Measurements from ENCODE around the gene BCAS1. TPM values are rescaled to one million over a fixed set of nuclear protein-coding genes. Genes with fewer than 3 reads are reported as not detected.

BCAS1 gene, protein sequence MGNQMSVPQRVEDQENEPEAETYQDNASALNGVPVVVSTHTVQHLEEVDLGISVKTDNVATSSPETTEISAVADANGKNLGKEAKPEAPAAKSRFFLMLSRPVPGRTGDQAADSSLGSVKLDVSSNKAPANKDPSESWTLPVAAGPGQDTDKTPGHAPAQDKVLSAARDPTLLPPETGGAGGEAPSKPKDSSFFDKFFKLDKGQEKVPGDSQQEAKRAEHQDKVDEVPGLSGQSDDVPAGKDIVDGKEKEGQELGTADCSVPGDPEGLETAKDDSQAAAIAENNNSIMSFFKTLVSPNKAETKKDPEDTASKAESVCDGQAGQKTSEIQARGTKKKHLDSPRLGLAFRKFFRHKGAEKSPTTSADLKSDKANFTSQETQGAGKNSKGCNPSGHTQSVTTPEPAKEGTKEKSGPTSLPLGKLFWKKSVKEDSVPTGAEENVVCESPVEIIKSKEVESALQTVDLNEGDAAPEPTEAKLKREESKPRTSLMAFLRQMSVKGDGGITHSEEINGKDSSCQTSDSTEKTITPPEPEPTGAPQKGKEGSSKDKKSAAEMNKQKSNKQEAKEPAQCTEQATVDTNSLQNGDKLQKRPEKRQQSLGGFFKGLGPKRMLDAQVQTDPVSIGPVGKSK
- total RNA-seq: 67.2 TPM

DNA sequence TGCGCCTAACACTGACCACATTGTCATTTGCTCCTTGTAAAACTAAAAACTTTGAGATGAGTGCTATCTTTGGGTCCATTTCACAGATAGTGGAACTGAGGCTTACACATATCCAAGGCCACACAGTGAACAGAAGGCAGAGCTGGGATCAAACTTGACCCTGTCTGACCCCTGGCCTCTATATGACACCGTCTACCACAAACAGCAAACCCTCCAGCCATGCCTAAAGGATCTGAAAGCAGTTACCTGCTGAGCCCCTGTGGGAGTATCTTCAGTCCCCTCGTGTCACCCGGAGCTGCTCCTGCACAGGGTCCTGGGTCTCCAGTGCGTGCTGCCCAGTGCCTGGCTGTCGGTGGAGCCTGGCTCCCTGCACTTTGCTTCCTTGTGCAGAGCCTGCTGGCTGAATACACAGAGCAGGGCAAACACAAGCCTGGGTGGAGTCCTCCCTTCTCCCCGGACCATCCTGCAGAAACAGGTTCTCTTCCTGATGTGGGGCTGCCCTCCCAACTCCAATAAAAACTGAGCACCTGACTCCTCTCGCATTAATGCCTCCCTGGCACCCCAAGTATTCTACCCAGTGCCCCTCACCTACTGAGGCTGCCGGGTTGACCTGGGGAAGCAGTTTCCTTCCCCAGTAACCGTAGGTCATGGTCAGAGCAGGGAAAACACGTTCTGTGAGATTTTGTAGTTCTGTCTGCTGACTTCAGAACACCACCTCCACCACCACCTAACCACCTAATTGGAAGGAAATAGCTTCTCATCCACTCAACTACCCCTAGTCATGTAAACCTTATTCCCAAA lies at the start of gene BCAS1:
TSS of gene BCAS1 (minus strand) at position 408 of the 801 bp plus-strand sequence. CDS start 11,876 bp downstream, outside the sequence.
- peak; percentile 75 for DNase-seq (ENCODE audit: low spot score)

DNA sequence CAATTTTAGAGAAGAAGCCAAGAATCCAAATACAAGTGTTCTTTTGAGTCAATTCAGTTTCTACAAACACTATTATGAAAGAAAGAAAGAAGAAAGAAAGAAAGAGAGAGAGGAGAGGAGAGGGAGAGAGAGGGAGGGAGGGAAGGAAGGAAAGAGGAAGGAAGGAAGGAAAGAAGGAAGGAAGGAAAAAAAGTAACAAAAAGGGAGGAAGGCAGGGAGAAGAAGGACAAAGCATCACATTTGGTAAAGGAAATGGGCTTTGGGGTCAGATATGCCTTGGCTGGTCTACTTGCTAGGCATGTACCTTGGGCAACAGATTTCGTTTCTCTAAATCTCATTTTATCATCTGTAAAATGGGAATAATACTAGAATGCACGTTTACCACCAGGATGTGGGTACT lies 49.4 kb upstream of the BCAS1 start:
- no peak for DNase-seq (ENCODE audit: low spot score)

DNA sequence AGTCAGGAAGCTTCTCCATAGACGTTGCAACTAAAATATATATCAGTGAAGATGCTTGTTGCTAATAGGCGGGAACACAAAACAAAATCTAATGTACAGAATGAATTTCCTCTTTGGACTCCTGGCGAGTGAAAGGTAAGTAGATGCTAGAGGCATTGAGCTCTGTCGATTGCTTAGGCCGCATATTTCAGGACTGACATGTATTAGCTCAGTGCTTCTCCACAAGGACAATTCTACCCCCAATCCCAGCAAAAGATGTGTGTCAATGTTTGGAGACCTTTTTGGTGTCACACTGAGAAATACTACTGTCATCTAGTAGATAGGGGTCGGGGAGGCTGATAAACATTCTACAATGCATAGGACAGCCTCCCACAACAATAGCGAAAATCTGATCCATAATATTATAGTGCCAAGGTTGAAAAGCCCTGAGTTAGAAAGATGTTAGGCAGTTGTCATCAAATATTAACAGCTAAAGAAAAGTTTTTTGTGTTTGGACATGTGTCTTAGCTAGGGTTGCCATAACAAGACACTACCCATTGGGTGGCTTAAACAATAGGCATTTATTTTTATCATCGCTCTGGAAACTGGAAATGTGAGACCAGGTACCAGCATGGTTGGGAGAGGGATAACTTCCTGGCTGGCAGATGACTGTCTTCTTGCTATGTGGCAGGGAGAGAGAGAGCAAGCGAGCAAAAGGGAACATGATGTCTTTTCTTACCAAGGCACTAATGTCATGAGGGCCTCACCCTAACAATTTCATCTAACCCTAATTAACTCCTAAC lies 48.0 kb upstream of the BCAS1 start:
- no peak for DNase-seq (ENCODE audit: low spot score)

DNA sequence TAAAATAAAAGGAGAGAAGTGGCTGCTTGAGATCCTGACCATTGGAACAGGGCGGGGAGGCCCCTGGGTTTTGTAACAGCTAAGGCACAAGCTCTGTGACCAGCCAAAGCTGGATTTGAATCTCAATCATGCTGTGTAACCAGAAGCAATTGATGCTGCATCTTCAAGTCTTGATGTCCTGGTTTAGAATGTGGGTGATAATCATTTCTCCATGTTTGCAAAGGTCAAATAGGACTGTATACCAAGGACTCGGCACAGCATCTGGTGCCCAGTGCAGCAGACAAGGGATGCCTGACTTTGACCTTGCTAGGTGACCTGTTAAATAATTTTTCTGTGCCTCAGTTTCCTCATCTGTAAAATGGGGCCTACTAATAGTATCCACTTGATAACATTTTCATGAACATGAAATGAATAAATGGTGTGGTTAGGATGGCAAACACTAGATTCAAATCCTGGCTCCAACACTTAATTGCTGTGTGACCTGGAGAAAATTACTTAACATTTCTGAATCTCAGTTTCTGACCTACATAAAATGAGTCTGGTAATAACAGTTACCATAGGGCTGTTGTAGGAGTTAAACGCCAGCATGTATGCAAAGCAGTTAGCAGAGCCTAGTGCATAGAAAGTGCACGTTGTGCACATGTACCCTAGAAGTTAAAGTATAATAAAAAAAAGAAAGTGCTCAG lies 46.3 kb upstream of the BCAS1 start:
- no peak for DNase-seq (ENCODE audit: low spot score)

DNA sequence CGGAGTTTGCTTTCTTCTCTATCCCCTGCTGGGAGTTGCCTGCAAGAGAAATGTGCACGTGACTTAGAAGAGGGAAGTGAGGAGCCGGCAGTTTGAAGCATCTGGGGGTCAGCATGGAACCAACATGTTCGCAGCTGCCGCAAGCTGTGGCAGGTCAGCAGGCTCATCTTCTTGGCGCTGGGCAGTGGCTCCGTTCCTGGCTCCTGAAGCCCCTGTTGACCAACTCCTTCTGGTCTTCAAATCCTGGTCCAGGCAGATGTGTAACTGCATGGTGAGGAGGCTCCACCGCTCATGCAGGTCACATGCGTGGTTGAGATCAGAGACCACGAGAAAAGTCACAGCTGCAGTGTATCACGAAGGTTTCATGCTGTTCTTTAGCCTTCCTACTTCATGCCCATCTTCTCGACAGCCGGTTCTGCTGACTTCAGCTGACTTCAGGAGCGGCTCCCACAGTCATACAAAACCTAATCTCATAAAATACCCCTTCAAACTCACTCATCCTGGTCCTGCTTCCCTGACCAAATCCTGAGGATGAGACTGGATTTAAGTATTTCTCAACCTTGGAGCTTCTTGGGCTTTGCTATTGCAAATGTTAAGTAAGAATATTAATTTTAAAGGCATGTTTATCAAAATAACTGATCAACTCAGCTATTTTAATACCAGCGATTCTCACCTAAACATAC lies 44.9 kb upstream of the BCAS1 start:
- DNase-seq (ENCODE audit: low spot score): no peak

DNA sequence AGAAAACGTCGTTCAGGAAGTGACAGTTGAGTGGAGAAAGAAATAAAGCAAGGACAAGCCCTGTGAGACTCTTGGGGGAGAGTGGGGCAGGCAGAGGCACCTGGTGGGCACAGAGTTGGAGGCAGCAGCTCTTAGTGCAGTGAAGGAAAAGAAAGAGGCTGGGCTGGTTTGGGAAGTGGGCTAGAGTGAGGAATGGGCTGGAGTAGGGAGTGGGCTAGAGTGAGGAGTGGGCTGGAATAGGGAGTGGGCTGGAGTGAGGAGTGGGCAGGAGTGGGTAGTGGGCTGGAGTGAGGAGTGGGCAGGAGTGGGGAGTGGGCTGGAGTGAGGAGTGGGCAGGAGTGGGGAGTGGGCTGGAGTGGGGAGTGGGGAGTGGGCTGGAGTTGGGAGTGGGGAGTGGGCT lies 43.7 kb upstream of the BCAS1 start:
- DNase-seq (ENCODE audit: low spot score): no peak

DNA sequence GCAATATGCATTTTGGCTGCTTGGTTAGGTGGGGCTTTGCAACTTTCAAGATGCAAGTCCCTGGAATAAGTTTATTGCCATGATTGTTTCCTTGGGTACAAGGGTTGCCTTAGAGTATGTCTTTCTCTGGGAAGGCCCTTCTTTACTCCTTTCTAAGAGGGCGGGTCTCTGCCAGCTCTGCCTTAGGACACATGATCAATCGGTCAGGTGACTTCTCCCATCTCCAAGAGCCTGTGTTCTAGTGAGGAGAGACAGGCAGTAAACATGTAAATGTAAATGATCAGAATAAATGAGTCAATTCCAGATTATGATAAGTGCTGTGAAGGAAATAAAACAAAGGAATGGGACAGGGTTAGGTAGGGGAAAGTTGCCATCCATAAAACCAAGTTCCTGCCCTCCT lies 43.2 kb upstream of the BCAS1 start:
- no peak for DNase-seq (ENCODE audit: low spot score)

DNA sequence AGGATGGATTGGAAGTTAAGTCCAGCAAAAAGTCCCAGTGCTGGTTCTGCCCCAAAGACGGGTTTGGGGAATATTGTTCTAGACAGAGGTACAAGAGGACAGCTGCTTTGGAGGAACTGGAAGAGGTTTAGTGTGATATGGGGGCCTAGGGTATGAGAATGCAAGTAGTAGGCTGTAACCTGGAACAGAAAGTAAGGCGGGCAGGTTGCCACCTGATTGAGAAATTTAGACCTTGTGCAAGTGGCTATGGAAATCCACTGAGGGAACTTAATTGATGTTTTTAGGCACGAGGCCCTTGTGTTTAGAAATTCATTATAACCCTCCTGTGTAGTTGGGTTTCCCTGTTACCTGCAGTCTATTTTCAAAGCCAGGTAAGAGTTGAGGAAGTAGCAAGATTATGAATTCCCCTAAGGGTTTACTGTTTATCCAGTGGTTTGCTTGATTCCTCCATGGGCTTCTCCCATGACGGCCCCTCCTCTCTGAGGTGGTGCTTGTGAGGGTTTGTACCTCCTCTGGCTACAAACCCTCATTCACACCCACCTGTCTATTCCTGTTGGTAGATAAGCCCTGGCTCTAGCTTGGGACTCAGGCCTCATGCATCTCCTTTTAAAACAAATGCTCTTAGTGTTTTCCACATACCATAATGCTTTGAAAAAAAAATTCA lies 42.0 kb upstream of the BCAS1 start:
- no peak for DNase-seq (ENCODE audit: low spot score)

DNA sequence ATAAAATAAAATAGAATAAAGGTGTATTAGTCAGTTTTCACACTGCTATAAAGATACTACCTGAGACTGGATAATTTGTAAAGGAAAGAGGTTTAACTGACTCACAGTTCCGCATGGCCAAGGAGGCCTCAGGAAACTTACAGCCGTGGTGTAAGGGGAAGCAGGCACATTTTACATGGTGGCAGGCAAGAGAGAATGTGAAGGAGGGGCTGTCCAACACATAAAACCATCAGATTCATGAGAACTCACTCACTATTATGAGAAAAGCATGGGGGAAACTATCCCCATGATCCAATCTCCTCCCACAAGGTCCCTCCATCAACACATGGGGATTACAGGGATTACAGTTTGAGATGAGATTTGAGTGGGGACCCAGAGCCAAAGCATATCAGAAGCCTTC lies 41.1 kb upstream of the BCAS1 start:
- no peak for DNase-seq (ENCODE audit: low spot score)

DNA sequence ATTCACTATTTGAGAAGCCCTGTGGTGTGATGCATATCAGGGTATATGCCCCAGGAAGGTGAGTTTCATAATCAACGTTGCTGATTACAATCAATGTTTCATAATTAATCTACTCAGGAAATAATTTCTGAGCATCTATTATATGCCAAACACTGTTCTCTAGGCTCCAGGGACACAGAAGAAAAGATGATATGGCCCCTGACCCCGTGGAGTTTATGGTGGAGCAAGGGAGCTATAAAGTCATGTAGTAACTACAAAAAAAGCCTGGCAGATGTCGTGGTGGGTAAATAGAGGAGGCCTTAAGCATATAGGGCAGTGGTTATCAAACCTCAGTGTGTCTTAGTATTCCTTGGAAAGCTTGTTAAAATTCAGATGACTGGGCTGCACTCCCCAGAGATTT lies 40.1 kb upstream of the BCAS1 start:
- DNase-seq (ENCODE audit: low spot score): no peak

DNA sequence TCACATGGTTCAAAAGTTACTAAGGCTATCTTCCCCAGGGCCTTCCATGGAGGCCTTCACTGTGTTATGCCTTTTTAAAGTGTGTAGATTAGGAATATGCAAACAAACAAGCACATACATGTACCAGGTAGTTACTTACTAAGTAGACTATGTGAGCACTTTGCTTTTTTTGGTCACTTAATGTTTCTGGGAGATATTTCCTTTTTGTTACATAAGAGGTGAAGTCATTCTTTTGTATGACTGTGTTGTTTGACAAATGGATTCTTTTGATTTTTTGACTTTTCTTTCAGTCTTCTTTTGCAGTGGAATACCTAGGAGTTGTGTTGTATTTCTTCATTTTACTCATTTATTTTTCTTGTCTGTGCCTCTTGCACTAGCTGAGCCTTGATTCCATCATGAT lies 39.6 kb upstream of the BCAS1 start:
- no peak for DNase-seq (ENCODE audit: low spot score)

DNA sequence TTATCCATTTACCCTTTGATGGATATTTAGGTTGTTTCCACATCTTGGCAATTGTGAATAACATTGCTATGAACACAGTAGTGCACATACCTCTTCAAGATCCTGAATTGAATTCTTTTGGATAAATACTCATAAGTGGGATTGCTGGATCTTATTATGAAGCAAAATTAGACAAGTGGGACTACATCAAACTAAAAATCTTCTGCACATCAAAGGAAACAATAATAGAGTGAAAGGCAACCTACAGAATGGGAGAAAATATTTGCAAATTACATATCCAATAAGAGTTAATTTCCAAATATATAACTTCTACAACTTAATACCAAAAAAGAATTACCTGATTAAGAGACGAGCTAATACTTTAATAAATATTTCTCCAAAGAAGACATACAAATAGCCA lies 38.4 kb upstream of the BCAS1 start:
- DNase-seq (ENCODE audit: low spot score): no peak

DNA sequence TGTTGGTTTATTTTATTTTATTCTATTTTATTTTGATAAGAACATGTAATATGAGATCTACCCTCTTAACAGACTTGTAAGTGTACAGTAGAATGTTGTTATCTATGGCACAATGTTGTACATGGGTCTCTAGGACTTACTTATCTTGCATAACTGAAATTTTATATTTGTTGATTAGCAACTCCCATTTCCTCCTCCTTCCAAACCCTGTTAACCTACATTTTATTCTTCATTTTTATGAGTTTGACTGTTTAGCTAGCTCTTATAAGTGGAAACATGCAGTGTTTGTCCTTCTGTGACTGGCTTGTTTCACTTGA lies 37.9 kb upstream of the BCAS1 start:
- no peak for DNase-seq (ENCODE audit: low spot score)

DNA sequence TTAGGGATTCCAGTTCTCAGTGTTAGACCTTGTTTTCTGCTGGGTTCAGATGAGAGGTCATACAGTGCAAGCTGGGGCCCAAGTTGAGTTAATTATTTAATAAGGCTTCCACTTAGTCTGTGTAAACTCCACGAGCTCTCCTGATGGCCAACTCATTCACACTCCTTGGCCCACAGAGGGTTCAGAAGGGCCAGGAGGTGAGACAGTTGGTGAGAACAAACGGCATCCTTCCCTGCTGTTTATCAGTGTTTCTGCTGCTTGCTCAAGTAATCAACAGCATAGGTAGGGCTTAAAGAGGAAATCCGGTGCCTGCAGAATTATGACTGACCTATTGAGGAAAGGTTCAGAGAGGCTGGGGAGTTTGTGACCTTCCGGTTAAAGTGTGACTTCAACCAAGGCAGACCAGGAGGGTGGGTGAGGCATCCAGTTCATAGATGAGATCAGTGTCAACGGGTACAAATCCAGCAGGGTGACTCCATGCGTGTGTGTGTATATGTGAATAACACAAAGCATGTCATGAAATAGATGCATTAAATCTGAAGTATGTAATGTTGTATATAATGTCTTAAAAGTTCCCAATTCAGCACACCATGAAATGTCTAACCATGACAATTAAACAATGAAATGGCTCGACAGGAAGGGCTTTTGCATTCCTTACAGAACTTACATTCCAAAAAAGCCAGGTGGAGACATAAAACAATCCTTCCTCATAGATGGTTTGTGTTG lies 37.4 kb upstream of the BCAS1 start:
- no peak for DNase-seq (ENCODE audit: low spot score)

DNA sequence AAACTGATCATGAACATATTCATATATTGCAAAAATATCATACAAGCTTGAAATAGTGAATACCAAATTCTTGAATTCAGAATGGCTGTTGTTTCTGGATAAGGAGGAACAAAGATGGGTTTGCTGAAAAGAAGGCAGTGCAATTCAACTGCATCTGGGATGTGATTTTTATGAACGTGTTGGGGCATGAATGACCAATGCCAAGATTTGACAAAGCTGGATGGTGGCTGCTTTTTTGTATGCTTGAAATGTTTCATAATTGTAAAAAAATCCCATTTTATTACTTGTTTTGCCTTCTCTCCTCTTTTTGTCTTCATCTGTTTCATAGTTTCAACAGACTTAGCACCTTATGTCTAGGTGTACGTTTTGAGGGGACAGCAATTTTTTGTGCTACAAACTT lies 36.8 kb upstream of the BCAS1 start:
- DNase-seq (ENCODE audit: low spot score): no peak

DNA sequence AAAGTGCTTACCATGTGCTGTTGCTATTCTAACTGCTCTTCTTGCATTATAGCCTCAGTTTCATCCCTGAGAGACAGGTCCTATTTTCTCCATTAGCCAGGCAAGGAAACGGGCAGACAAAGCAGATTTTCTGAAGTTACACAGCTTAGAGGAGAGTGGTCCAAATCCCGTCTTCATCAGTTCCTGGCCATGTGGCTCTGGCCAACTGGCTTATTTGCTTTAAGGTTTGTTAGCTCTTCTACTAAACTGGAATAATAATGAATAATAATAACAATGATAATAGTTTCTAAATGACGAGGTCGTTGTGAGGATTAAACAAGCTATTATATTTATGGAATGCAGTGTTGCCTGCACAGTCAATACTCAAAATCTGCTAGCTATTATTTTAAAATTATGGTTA lies 35.8 kb upstream of the BCAS1 start:
- no peak for DNase-seq (ENCODE audit: low spot score)

DNA sequence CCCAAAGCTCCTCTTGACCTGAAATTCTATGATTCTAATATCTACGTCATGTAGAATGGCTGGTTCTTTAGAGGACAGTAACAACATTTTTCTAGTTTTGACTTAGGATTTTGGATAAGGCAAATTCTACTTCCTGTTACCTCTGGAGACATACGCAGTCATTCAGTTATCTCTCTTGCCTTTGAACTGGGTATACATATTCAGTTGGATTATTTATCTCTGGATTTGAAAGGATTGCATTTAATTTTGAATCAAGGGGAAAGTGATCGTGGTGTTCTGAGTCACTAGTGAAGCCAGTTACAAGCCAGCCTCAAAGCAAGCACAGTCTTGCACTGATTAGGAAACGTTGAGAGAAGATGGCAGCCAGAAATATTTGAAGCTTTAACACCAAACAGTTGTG lies 35.3 kb upstream of the BCAS1 start:
- no peak for DNase-seq (ENCODE audit: low spot score)

DNA sequence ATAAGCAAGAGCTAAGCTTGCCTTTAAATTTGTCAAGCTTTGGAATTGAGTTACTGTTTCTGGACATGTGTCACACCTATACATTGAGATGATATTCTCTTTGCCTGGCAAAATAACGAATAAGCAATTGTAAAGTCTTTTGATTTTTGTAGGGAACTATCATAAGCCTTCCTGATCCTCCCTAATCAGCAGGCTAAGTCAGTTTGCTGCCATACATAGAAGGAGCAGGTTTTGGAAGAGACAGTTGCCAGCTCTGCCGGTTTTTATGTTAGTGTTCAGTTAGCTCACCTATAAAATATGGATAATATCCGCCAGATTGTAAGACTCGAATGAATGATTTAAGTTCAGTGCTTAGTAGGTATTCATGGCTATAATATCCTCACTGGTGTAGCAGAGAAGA lies 34.4 kb upstream of the BCAS1 start:
- DNase-seq (ENCODE audit: low spot score): no peak

DNA sequence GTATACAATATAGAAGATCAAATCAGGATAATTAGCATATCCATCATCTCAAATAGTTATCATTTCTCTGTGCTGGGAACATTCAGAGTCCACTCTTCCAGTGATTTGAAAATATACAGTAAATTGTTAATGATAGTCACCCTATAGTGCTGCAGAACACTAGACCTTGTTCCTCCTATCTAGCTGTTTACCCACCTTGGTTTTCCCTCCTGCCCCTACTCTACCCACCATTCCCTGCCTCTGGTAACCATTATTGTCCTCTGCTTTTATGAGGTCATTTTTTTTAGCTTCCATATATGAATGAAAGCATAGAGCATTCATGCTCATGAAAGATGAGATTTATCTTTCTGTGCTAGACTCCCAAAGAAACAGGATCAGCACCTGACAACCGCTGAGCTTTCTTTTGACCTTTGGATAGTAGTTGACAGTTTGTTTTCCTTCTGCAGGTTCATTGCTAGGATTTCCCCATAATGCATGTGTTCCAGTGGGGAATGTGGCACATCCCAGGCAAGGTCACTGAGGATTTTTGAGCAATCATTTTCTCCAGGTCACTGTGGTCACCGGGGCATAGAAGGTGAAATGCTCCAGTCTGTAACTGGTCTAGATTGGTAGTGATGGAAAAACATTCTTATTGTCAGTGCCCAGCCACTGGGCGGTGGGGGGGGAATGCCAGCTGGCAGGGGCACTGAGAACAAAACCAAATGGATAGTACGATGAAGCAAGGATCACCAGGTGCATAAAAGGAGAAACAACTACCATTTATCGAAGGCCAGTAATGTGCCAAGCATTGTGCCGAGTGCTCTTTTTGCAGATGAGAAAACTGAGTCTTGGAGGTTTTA lies 33.6 kb upstream of the BCAS1 start:
- no peak for DNase-seq (ENCODE audit: low spot score)
